ENCODE results near the gene RAP1A.

The RAP1A gene

GRCh38 chr1:111619635-111620440 lies at the start of gene RAP1A:
TSS of gene RAP1A (plus strand) at chr1:111619789. CDS start at chr1:111691361, 71,572 bp downstream.
- peak; percentile 93 for DNase-seq (ENCODE audit: low read depth)

GRCh38 chr1:111569913-111570312 lies 49.7 kb upstream of the RAP1A start:
- no peak for DNase-seq (ENCODE audit: low read depth)

- DNase-seq (ENCODE audit: low read depth): peak; percentile 13
These were observed 48.8 kb upstream of the RAP1A start for GRCh38 chr1:111570781-111571181.

GRCh38 chr1:111571239-111571638 lies 48.4 kb upstream of the RAP1A start:
- no peak for DNase-seq (ENCODE audit: low read depth)

GRCh38 chr1:111571987-111572386 lies 47.6 kb upstream of the RAP1A start:
- DNase-seq (ENCODE audit: low read depth): no peak

GRCh38 chr1:111576547-111576946 lies 43.0 kb upstream of the RAP1A start:
- no peak for DNase-seq (ENCODE audit: low read depth)

- DNase-seq (ENCODE audit: low read depth): no peak
These were observed 41.8 kb upstream of the RAP1A start for GRCh38 chr1:111577814-111578213.

GRCh38 chr1:111581166-111581565 lies 38.4 kb upstream of the RAP1A start:
- no peak for DNase-seq (ENCODE audit: low read depth)

GRCh38 chr1:111582016-111582415 lies 37.6 kb upstream of the RAP1A start:
- DNase-seq (ENCODE audit: low read depth): no peak

GRCh38 chr1:111582644-111583618 lies 36.7 kb upstream of the RAP1A start:
- DNase-seq (ENCODE audit: low read depth): no peak

- DNase-seq (ENCODE audit: low read depth): no peak
These were observed 34.0 kb upstream of the RAP1A start for GRCh38 chr1:111585447-111586086.

GRCh38 chr1:111586112-111586511 lies 33.5 kb upstream of the RAP1A start:
- DNase-seq (ENCODE audit: low read depth): no peak

- DNase-seq (ENCODE audit: low read depth): no peak
These were observed 31.9 kb upstream of the RAP1A start for GRCh38 chr1:111587509-111588174.

- no peak for DNase-seq (ENCODE audit: low read depth)
These were observed 27.7 kb upstream of the RAP1A start for GRCh38 chr1:111591937-111592336.

GRCh38 chr1:111592389-111593361 lies 26.9 kb upstream of the RAP1A start:
- peak; percentile 92 for DNase-seq (ENCODE audit: low read depth)

- DNase-seq (ENCODE audit: low read depth): no peak
These were observed 25.9 kb upstream of the RAP1A start for GRCh38 chr1:111593403-111594305.

- no peak for DNase-seq (ENCODE audit: low read depth)
These were observed 25.3 kb upstream of the RAP1A start for GRCh38 chr1:111594306-111594693.

- DNase-seq (ENCODE audit: low read depth): no peak
These were observed 23.8 kb upstream of the RAP1A start for GRCh38 chr1:111595807-111596206.

GRCh38 chr1:111596499-111596898 lies 23.1 kb upstream of the RAP1A start:
- peak; percentile 39 for DNase-seq (ENCODE audit: low read depth)

- DNase-seq (ENCODE audit: low read depth): no peak
These were observed 22.2 kb upstream of the RAP1A start for GRCh38 chr1:111597426-111597825.
